Kidney tubule cell (primary cell): Measurements from ENCODE around the gene PARP3.

Experiments used
- DNase-seq: peaks from one replicate; pipeline ENCODE4 v3.0.0-alpha.2; 2018; ENCODE audit warnings: low spot score

The PARP3 gene

GRCh38 chr3:51934139-51934850 is 7.9 kb upstream of the PARP3 start:
- DNase-seq = no peak

- DNase-seq = no peak
Observed at GRCh38 chr3:51934991-51935885, 6.9 kb upstream of the PARP3 start.

- no peak for DNase-seq
Observed at GRCh38 chr3:51935886-51936755, 6.0 kb upstream of the PARP3 start.

- DNase-seq = no peak
Observed at GRCh38 chr3:51937014-51937413, 5.1 kb upstream of the PARP3 start.

- DNase-seq = no peak
Observed at GRCh38 chr3:51937611-51938450, 4.3 kb upstream of the PARP3 start.

- no peak for DNase-seq
Observed at GRCh38 chr3:51938780-51939425, 3.3 kb upstream of the PARP3 start.

- no peak for DNase-seq
Observed at GRCh38 chr3:51940648-51941462, 1.3 kb upstream of the PARP3 start.

- no peak for DNase-seq
Observed at GRCh38 chr3:51941463-51941797, 733 bp upstream of the PARP3 start.

- DNase-seq = peak; percentile 87
Observed at GRCh38 chr3:51942603-51943450, 664 bp downstream of the PARP3 start.

GRCh38 chr3:51943451-51944391 is 1.6 kb downstream of the PARP3 start:
- DNase-seq = no peak

- DNase-seq = no peak
Observed at GRCh38 chr3:51944451-51945021, 2.4 kb downstream of the PARP3 start.

GRCh38 chr3:51945031-51945840 is 3.1 kb downstream of the PARP3 start:
- DNase-seq = no peak

GRCh38 chr3:51945926-51946705 is 4.0 kb downstream of the PARP3 start:
- DNase-seq = no peak

GRCh38 chr3:51946796-51947195 is 4.6 kb downstream of the PARP3 start:
- DNase-seq = no peak

- no peak for DNase-seq
Observed at GRCh38 chr3:51947215-51947900, 5.2 kb downstream of the PARP3 start.
